ENCODE results near the gene CWC15.
A peak's percentile ranks its signal among the peaks of the same experiment; 100 is the strongest.
"Not testable (repeated sequence)": the region's sequence is repeated elsewhere in the genome, so short reads cannot be mapped to it uniquely, and the experiment has no call there.

Gene CWC15

DNA sequence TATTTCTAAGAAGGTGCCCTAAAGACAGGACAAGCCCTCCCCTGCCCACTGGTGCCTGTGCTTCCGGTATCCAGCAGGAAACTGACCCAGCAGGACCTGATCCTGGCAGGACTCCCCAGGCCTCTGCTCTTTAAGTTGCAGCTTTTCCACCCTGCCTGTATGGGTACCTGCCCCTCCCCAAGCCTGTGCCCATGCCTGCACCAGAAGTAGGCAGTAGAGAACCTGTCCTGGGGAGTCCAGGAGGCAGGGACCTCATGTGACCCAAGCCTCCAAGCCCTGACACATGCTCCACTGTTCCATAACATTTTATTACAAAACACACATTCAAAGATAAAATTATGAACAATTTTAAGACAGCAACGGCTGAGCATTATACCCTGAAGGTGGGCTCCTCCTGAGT is 14.2 kb downstream of the CWC15 start:
- in situ Hi-C loops (cut with HindIII; ENCODE audit: low pct_ligation_motif_present, low pct_unique_long_range_greater_than_20kb, low sequenced_read_pairs): no loop called here
- no peak for DNase-seq

DNA sequence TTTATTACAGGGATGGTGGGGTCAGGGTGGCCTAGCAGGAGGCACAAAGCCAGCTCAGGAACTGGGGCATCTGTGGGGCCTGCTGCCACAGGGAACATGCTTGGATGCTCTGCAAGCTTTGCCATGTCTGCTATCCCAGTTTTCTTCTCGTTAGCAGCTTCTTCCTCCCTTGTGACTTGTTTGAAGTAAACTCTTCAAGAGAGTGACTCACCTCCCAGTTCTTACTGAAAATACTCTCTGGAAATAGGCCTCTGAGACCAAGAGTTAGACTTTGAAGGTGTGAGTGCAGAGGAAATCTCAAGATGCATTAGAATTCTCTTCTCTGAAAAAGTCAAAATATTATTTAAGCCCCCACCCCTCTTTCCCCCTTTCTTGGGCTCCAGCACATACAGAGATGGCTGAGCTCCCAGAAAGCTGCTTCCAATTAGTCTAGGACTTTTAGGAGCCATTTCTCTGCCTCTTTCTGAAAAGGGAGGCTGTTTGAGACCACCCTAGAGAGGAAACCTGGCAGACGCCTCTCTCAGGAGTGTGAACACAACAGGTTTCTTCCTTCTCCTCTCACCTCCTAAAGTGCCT is 15.1 kb downstream of the CWC15 start:
- in situ Hi-C loops (cut with HindIII; ENCODE audit: low pct_ligation_motif_present, low pct_unique_long_range_greater_than_20kb, low sequenced_read_pairs): no loop called here
- DNase-seq: peak; percentile 6

DNA sequence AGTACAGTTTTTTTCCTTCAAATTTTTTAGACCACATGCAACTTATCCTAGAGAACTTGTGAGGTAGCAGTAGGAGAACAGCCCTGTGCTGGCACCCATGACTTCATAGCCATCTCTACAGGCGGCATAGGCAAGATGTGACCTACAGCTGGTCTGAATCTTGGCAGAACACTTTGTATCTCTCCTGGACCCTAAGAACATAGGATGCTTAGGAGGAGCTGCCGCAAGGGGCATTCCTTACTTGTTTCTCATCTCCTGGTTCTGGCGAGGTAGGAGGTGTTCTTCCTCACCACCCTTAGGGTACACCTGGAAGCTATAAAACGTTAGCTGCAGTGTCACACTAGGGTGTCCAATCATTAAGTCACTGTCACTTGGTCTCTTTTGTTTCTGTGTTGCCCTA is 16.4 kb downstream of the CWC15 start:
- no peak for DNase-seq
- in situ Hi-C loops (cut with HindIII; ENCODE audit: low pct_ligation_motif_present, low pct_unique_long_range_greater_than_20kb, low sequenced_read_pairs): no loop called here

DNA sequence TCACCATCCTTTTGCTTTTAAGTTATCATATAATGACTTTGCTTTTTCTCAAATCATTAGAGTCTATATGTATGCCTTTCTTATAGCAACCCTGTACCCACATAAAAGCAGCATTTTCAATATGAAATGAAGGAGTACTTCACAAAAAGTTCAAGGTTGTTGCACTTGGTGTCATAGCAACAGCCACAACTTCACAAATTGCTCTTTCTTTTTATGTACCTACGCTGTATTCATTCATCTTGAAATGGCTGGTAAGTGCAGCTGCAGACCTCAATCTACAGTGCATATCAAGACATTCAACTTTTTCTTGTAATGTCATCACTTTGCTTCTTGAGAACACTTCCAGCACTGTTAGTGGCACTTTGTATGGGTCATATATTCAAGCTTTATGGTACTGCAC is 18.6 kb downstream of the CWC15 start:
- no peak for DNase-seq
- in situ Hi-C loops (cut with HindIII; ENCODE audit: low pct_ligation_motif_present, low pct_unique_long_range_greater_than_20kb, low sequenced_read_pairs): no loop called here

DNA sequence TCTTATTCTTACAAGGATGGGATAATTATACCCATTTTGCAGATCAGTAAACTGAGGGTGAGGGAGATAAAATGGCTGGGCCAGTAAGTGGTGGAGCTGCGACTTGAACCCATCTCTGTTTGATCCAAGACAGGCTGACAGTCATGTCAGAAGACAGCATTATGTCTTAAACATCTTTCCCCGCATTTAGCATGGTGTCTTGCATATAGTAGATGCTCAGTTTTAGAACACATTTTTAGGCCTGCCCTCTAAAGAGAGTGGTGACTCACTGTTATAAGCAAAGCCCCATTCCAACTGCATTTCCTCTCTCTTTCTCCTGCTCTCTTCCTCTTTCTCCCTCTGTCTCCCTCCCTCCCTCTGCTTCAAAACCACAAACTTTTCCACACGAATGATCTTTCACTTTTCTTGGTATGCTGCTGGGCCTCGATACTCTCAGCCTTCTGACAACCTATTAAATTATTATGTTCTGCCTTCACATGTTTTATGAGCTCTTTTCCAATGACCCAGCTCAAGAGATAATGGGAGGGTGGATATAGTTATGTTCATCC is 25.2 kb downstream of the CWC15 start:
- peak; percentile 74 for DNase-seq
- in situ Hi-C loops (cut with HindIII; ENCODE audit: low pct_ligation_motif_present, low pct_unique_long_range_greater_than_20kb, low sequenced_read_pairs): no loop called here

DNA sequence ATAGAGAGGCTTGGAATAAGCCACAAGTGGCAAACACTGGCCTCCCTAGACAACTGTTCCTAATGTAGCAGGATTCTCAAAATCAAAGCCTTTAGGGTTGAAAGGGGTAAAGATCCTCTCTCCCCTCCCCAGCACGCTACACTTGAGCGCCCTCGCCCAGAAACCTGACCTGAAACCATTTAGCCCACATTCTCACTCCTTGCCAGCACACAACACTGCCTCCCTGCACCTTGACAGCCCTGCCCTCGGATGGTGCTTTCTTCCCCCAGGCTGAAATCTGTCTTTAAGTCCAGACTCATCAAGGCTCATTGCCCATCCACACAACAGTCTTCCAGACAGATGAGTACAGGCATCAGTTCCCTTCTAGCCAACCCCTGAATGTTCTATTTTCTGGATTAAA is 26.5 kb downstream of the CWC15 start:
- no peak for DNase-seq
- in situ Hi-C loops (cut with HindIII; ENCODE audit: low pct_ligation_motif_present, low pct_unique_long_range_greater_than_20kb, low sequenced_read_pairs): no loop called here

DNA sequence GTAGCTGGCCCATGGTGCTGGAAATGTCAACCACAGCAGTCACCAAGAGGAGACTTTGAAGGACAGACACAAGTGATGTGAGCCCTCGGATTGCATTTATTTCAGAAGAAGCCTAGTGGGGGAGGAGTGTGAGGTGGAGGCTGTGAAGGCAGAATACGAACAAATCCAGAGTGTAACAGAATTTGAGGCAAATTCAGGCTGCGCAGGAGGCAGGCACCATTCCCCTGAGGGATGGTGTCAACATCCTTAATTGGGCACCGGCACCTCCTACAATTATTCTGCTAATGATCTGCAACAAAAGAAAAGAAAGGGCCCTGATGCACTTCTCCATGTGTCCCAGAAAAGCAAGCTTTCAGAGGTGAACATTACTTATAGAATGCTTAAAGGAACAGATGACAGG is 32.2 kb downstream of the CWC15 start:
- DNase-seq: no peak
- in situ Hi-C loops (cut with HindIII; ENCODE audit: low pct_ligation_motif_present, low pct_unique_long_range_greater_than_20kb, low sequenced_read_pairs): no loop called here

DNA sequence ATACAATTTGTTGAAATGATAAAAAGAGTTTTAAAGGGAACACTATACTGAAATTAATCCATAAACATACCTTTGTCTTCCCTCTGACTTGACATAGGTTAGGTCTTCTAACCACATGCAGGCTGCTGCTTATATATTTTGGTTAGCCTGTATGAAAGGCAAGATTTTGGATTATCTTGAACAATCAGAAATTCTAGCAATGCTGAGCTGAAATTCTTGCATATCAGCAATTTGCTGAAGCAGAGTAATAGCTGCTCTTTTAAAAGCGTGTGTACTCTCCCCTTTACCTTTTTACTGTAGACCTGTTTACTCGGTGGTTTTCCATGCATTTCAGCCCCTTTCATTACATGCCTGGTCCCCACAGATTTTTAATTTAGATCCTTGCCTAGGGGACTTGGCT is 34.0 kb downstream of the CWC15 start:
- DNase-seq: no peak
- in situ Hi-C loops (cut with HindIII; ENCODE audit: low pct_ligation_motif_present, low pct_unique_long_range_greater_than_20kb, low sequenced_read_pairs): no loop called here

DNA sequence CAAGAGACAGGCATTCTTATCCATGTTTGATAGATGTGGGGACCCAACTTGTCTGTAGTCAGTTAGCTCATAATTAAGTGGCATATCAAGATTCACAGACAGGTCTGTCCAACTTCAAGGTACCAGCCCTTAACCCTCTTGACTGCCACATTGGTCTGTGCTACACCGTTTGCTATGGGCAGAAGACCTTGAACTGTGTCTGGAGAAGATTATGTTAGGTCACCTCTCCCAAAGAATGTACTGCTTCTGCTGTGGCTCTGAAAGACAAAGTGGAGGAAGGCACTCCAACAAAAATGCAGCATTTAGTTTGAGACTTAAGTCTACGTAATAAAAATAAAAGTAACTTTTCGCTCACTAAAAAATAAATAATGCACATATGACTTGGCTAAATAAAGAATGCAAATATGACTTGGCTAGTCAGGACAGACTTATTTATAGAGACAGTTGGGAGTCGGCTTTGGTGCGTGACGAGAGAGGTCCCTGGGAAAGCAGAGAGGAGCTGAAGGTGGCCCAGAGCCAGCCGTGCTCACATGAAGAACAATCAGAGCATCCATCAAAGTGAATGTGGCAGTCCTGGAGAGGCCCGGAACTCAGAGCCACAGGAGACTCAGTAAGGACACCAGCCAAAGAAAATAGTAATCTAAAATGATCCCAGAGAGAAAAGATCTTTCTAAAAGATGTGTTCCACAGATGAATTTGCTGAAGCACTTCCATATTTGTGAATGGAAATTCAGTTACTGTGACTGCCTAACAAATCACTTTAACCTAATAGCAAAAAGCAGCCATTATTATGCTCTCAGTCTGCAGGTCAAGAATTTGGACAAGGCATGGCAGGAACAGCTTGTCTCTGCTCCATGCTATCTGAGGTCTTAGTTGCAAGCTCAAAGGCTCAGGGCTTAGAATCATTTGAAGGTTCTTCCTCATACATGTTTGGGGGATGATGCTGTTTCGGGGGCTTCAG is 35.0 kb downstream of the CWC15 start:
- no peak for DNase-seq
- in situ Hi-C loops (cut with HindIII; ENCODE audit: low pct_ligation_motif_present, low pct_unique_long_range_greater_than_20kb, low sequenced_read_pairs): no loop called here

DNA sequence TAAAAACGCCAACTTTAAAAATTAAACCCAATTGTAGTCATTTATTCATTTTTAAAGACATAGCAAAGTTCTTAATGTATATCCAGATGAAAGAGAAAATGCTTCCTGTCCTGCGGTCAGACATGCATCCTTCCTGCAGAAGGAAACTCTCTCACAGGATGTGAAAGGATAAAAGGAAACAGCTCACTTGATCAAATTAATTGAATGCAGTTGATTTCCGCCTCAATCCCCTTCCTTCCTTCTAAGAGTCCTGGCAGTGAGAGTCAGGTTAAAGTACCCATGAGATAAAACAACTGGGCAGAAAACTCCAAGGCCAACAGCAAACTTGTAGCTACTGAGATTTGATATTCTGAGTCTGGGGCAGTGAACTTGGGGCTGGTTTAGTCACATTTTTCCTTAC is 38.5 kb downstream of the CWC15 start:
- in situ Hi-C loops (cut with HindIII; ENCODE audit: low pct_ligation_motif_present, low pct_unique_long_range_greater_than_20kb, low sequenced_read_pairs): no loop called here
- no peak for DNase-seq

DNA sequence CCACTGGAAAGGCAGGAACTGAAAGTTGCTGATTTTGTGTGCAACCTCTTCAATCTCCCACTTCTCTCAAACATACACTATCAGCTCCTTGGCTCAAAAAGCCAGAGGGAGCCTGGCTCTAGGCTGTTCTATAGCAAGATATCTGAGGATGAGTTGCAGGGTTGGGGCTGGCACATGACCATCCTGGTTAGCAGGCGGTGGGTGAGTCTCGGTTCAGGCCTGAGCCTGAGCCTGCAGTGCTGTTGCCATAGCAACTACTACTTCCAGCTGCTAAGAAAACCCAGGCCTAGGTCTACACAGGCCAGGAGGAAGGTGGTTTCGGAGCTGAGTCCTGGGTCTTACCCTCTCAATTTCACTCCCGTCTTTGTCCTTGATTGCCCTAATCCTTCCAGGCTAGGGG is 39.0 kb downstream of the CWC15 start:
- in situ Hi-C loops (cut with HindIII; ENCODE audit: low pct_ligation_motif_present, low pct_unique_long_range_greater_than_20kb, low sequenced_read_pairs): no loop called here
- DNase-seq: no peak

DNA sequence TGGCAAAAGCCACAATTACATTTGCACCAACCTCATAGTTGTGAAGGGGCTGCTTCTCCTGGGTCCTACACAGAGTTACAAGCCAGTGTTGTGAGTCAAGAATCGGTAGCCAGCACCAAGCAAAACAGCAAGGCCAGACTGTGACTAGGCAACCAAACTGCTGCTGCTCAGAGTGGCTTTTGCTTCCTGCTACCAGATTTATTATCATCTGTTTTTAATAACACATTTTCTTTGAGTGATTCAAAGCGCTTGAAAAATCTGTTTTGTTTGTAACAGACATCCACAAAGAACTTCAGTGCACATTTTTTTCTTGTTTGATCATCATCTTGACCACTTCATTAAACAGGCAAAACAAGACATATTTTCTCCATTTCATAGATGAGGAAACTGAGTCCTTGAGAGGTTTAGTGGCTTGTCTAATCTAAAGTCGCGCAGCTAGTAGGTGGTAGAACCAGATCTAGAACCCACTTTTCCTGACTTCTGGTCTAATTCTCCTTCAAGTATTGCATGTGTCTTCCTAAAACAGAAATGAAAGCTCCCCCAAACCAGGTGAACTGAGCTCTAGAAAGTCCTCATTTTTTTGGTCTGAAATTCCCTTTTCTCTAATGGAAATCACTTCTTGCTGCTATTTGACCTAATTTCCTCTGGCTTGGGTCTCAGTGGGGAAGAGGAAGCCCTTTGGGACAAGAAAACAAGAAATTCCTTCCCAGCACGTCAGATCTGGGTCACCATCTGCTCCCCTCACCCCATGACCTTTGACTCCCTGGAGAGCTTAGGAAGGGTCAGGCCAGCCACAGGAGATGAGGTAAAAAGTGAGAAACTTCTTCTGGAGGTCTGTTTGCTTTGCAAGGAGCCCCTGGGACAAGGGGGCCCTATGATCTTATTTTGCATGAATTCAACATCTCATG is 39.9 kb downstream of the CWC15 start:
- peak; percentile 4 for DNase-seq
- in situ Hi-C loops (cut with HindIII; ENCODE audit: low pct_ligation_motif_present, low pct_unique_long_range_greater_than_20kb, low sequenced_read_pairs): no loop called here

DNA sequence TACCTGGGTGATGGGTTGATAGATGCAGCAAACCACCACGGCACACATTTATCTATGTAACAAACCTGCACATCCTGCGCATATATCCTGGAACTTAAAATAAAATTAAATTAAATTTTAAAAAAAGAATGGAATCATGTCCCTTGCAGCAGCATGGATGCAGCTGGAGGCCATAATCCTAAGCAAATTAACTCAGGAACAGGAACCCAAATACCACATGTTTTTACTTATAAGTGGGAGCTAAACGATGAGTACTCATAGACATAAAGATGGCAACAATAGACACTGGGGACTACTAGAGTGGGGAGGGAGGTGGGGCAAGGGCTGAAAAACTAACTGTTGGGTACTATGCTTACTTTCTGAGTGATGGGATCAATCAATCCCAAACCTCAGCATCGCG is 40.9 kb downstream of the CWC15 start:
- no peak for DNase-seq
- in situ Hi-C loops (cut with HindIII; ENCODE audit: low pct_ligation_motif_present, low pct_unique_long_range_greater_than_20kb, low sequenced_read_pairs): no loop called here

DNA sequence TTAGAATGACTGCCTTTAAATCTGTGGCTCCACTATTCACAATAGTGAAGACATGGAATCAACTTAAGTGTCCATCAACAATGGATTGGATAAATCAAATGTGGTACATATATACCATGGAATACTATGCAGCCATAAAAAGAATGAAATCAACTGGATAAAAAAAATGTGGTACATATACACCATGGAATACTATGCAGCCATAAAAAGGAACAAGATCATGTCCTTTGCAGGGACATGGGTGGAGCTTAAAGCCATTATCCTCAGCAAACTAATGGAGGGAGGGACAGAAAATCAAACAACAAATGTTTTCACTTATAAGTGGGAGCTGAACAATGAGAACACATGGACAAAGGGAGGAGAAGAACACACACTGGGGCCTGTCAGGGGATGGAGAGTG is 41.3 kb downstream of the CWC15 start:
- DNase-seq; in situ Hi-C loops (cut with HindIII; ENCODE audit: low pct_ligation_motif_present, low pct_unique_long_range_greater_than_20kb, low sequenced_read_pairs): not testable (repeated sequence)

DNA sequence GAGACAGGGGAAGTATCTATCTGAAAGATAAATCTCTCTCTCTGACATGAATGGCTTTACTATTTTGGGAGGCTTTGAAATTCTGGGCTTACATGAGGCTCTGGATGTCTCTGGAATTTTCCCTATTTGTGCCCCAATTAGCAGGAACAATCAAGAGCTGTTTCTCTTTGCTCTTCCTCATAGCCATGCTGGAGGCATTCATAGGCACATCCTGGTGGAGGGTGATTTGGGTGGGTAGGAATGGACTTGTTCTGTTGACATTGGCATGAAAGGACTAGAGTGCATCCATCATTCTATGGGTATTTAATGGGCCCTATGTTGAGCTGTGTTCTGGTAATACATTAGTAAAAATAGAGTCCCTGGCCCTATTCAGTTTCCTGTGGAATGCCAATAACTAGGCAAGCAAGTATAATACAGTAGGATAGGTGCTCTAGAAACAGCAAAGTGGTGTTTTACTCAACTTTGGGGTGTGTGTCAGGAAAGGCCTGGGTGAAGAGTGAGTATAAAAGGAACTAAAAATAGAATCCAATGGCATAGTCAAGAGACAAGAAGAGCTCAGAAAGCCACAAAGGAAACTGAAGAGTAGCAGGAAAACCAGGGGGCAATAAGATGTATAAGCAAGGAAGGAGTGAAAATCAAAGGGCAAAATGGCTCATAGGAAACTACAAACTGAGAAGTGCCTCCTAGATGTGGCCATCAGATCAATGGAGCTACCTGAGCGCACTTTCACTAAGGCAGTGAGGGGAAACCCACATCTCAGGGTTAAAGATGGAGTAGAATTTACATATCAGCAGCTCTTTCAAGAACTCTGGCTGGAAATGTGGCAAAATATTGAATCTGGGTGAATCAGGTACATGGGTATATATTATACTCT is 45.0 kb downstream of the CWC15 start:
- no peak for DNase-seq
- in situ Hi-C loops (cut with HindIII; ENCODE audit: low pct_ligation_motif_present, low pct_unique_long_range_greater_than_20kb, low sequenced_read_pairs): no loop called here

DNA sequence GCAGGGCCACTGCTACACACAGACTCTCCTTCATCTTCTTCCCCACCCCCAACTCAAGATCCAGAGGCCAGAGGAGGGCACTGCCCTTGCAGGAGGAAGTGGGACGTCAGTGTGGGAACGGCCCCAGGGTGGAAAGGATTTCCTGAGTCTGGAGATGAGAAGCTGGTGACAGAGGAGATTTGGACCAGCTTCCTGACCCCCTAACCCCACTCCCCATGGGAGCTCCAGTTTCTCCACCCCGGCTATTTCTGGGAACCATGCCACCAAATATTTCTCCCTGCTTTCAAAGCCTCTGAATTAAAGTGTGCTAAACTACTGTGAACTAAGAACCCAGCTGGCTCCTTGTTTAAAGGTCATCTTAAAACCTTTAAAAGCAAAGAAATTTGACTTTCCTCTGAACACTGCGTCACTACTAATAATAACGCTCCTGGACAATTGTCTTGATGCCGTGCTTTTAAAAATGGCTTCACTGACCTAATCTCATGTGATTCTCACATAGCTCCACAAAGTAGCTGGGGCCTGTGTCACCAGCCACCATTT is 46.6 kb downstream of the CWC15 start:
- peak; percentile 5 for DNase-seq
- in situ Hi-C loops (cut with HindIII; ENCODE audit: low pct_ligation_motif_present, low pct_unique_long_range_greater_than_20kb, low sequenced_read_pairs): no loop called here

DNA sequence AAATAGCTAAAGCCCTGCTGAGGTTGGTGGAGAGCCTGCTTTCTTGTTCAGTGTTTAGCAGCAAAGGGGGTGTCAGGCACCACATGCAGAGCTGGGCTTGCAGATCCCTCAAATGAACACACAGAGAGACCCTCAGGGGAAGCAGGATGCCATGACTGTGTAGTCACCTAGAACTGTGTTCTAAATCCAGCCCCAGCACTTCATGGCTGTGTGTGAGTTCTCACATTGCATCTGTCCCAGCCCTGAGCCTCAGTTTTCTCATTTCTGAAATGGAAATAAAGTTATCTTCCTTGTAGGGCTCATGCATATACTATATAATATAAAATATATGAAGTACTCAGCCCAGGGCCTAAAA is 47.1 kb downstream of the CWC15 start:
- in situ Hi-C loops (cut with HindIII; ENCODE audit: low pct_ligation_motif_present, low pct_unique_long_range_greater_than_20kb, low sequenced_read_pairs): no loop called here
- DNase-seq: no peak
